SKM-1 (cell line): ENCODE measurements around the gene EEF1AKMT1.
"Not testable (repeated sequence)": the region's sequence is repeated elsewhere in the genome, so short reads cannot be mapped to it uniquely, and the experiment has no call there.

ENCODE experiments used
- DNase-seq: peaks from one replicate; lab custom pipeline; 2025; ENCODE audit not compliant: unreplicated experiment; lab: John Stamatoyannopoulos, UW

Gene EEF1AKMT1

DNA sequence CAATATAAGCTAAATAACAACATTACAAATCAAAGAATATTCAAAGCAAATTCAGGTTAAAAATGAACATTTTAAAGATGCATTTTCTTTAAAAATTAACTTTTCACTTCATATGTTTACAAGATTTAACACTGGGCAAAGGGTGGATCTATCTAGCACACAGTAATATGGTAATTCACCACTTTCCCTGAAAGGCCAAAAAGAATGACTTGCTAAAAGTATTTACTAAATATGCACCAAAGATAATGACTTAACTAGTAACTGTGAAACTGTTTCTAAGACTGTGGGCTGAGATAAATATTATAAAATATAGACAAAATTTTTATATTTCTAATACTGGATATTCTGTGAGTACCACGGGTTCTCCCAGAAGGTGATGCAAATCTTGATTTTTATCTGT is 4.5 kb upstream of the EEF1AKMT1 start:
- no peak for DNase-seq

DNA sequence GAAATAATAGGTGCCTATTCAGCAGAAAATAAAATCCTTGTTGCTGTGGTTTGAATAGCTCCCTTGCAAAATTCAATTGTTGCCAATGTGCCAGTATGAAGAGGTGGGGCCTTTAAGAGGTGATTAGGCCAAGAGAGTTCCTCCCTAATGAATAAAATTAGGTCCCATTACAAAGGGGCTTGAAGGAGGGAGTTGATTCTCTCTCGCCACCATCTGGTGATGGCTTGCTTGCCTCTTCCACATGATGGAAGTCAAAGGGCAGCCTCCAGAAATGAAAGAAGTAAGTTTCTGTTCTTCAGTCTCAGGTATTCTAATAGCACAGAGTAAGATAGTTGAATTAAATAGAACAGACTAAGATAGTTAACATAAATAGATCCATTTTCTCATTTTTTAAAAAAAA is 3.0 kb upstream of the EEF1AKMT1 start:
- no peak for DNase-seq

DNA sequence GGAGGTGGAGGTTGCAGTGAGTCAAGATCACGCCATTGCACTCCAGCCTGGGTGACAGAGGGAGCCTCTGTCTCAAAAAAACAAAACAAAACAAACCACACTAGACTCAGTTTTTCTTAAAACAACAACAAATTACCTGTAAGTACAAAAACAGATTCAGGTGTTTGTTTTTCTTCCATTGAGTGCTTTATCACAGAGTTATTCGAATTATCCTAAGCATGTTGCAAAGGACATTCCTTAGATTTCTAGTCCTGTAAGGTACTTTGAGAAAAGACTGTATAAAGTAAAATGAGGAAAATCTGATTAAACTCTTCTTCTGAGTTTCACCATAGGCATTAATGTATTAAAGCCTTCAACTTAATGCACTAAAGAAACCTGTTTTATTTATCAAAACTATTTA is 2.2 kb upstream of the EEF1AKMT1 start:
- DNase-seq, result no peak

DNA sequence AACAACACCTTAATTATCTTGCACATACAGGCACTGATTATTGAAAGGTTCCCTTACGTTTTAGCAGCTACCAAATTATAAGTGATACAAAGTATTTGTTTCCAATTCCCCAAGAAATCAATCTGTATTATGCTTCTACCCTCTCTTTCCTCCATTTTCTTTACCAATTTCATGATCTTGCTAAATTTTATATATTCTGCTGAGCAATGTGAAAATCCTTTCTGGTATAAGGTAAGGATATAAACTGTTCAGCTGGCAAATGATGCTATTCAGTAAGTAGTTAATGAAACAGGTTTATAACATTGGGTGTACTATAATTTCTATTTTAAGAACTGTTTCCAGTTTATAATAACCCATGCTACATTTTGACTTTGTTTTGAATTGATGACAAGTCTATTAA is 985 bp upstream of the EEF1AKMT1 start:
- no peak for DNase-seq

DNA sequence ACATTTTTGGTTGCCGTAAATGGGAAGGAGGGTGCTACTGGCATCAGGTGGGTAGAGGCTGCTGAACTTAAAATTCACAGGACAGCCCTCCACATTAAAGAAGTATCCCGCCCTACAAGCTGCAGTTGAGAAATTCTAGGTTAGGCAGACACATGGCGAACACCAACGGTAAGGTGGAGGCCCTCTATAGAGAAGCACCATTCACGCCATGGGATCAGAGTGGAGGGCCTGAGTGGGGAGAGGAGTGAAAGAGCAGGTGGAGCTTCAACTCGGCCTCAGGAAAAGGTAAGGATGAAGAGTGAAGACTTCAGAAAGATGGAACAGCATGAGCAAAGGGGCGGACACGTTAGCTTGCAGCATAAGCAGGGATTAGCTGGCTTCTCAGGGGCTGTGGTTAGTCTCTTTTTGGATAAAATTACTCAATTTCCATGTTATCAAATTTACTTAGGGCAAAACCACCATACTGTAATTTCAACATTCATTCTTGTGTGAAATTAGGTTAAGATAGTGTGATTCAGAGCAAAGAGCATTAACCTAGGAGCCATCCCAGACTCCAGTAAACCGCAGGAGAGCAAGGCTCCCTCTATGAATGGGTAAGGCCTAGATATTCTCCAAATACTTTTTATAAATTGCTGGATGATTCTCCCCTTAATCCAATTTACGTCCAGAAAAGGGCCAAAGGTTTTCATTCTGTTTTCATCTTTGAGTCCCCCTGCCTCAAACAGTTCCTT is 1.2 kb downstream of the EEF1AKMT1 start:
- no peak for DNase-seq

DNA sequence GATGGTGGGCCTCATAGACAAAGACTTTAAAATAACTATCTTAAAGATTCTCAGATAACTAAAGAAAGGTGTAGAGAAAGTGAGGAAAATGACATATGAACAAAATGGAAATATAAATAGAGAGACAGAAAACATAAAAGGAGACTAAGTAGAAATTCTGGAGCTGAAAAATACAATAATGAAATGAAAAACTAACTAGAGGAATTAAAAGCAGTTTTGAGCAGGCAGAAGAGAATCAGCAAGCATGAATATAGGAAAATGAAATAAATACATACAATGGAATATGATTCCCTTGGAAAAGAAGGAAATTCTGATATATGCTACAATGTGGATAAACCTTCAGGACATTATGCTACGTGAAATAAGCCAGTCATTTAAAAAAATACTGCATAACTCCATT is 3.9 kb downstream of the EEF1AKMT1 start:
- DNase-seq, result no peak

DNA sequence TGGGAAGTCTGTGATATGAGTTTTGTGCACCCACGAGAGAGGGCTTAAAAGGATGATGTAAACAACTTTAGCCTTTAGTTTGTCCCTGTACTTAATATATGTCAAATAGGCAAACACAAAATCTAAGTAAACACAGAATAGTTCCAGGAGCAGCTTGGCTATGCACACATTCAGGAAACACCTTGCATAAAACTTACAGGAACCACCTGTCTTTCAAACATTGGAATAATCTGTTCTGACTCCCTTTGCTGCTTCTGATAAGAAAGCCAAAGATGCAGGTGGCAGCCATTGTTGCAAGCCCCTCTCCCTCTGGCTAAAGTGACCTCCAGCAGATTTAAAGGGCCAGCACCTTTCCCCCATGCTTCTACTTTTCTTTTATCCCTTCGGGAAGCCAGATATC is 4.7 kb downstream of the EEF1AKMT1 start:
- no peak for DNase-seq

DNA sequence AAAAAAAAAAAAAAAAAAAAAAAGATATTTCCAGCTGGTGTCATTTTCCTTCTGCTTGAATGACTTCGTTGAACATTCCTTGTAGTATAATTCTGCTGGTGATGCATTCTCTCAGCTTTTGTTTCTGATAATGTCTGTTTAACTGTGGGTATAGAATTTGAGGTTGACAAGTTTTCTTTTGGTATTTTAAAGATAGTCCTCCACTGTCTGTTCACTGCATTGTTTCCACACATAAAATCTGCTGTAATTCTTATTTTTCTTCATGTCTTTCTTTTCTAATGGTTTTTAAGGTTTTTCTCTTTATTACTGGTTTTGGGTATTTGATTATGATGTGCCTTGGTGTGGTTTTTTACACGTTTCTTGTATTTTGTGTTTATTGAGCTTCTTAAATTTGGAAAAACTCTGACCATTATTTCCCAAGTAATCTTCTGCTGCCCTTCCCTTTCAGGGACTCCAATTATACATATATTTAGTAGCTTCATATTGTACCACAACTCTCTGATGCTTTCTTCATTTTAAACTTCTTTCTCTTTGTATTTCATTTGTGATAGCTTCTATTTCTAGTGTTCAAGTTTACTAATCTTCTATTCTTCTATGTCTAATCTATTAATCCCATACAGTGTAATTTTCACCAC is 6.3 kb downstream of the EEF1AKMT1 start:
- no peak for DNase-seq

DNA sequence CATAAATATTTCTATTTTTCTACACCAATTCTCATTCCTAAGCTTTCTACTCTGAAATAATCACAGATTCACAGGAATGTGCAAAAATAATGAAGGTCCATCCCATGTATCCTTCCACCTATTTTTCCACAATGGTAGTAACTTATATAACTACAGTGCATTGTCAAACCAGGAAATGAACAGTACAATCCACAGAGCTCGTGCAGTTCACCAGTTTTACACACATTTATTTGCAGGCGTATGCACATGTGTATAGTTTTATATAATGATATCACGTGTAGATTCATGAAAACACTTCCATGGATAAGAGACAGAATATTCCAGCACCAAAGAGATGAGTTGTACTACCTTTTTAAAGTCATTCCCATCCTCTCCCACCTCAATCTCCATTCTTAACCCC is 12.9 kb downstream of the EEF1AKMT1 start:
- no peak for DNase-seq

DNA sequence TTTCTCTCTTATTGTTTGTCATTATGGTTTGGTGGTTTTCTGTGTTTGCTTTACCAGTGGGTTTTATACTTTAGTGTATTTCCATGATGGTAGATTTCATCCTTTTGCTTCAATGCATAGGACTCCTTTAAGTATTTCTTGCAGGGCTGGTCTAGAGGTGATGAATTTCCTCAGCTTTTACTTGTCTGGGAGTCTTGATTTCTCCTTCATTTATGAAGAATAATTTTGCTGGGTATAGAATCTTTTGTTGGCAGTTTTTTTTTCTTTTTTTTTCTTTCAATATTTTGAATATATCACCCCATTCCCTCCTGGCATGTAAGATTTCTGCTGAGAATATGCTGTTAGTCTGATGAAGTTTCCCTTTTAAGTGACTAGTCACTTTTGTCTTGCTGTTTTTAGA is 19.8 kb downstream of the EEF1AKMT1 start:
- DNase-seq, result no peak

DNA sequence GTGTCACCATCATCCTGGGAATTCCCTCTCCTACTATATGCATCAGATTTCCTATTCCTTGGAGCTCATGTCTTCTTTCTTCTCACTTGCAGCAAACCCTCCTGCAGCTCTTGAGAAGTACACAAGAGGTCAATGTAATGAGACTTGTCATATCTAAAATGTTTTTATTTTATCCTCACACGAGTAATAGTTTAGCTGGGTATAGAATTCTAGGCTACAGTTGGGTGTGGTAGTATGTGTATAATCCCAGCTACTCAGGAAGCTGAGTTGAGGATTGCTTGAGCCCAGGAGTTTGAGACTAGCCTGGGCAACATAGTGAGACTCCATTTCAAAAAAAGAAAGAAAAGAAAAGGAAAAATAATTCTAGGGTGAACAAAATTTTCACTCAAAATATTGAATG is 24.4 kb downstream of the EEF1AKMT1 start:
- DNase-seq, result no peak

DNA sequence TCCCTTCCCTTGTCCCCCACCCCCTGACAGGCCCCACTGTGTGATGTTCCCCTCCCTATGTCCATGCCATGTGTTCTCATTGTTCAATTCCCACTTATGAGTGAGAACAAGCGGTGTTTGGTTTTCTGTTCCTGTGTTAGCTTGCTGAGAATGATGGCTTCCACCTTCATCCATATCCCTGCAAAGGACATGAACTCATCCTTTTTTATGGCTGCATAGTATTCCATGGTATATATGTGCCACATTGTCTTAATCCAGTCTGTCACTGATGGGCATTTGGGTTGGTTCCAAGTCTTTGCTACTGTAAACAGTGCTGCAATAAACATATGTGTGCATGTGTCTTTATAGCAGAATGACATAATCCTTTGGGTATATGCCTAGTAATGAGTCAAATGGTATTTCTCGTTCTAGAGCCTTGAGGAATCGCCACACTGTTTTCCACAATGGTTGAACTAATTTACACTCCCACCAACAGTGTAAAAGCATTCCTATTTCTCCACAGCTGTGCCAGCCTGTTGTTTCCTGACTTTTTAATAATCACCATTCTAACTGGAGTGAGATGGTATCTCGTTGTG is 29.8 kb downstream of the EEF1AKMT1 start:
- DNase-seq, result not testable (repeated sequence)

DNA sequence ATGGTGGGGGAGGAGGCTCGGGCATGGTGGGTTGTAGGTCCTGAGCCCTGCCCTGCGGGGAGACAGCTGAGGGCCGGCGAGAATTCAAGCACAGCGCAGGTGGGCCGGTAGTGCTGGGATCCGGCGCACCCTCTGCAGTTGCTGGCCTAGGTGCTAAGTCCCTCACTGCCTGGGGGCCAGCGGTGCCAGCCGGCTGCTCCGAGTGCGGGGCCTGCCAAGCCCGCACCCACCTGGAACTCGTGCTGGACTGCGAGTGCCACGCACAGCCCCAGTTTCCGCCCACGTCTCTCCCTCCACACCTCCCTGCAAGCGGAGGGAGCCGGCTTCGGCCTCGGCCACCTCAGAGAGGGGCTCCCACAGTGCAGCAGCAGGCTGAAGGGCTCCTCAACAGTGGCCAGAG is 33.7 kb downstream of the EEF1AKMT1 start:
- DNase-seq, result no peak

DNA sequence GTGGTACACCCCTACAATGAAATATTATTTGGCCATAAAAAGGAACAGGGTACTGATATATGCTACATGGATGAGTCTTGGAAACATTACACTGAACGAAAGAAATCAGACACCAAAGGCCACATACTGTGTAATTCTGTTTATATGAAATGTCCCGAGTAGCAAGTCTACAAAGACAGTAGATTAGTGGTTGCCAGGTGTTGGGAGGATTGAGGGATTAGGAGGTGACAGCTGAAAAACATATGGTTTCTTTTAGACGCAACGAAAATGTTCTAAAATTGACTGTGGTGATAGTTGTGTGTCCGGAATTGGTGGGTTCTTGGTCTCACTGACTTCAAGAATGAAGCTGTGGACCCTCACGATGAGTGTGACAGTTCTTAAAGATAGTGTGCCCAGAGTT is 35.1 kb downstream of the EEF1AKMT1 start:
- DNase-seq, result no peak

DNA sequence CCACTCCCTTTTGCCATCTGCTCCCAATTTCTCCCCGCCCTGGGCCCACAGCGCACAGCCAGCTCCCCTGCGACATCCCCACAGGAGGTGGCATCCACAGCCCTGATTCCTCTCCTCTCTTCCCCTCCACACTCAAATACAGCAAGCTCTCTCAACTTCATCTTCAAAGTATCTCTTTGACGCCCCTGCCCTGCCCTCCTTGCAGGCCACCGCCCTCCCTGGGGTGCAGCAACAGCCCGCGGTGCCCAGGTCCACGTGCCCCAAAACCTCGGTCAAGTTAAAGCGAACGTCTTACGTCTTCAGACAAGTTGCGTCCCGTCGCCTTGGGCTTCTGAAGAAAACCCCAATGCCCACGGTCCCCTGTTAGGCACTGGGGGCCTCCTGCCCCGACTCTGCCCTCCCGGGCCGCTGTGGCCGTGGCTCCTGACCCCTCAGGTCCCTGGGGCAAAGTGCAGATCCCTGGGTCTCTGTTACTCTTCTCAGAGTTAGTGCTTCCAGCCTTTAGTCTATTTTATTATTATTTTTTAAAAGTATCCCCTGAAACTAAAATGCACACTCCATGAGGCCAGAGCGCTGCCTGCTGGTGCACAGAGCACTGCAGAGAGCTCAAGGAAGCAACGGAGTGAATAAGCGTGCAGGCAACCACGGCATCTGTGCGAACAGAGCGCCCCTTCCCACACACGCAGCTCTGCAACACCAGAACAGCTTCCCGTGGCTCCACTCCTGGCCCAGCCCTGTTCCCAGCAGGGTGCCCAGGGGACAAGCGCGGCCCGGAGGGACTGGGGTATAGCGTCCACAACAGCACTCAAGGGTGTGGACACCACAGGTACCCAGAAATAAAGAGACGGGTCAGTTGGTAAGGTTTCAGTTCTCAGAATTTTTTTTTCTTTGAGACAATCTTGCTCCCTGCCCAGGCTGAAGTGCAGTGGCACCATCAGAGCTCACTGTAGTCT is 43.9 kb downstream of the EEF1AKMT1 start:
- DNase-seq, result no peak

DNA sequence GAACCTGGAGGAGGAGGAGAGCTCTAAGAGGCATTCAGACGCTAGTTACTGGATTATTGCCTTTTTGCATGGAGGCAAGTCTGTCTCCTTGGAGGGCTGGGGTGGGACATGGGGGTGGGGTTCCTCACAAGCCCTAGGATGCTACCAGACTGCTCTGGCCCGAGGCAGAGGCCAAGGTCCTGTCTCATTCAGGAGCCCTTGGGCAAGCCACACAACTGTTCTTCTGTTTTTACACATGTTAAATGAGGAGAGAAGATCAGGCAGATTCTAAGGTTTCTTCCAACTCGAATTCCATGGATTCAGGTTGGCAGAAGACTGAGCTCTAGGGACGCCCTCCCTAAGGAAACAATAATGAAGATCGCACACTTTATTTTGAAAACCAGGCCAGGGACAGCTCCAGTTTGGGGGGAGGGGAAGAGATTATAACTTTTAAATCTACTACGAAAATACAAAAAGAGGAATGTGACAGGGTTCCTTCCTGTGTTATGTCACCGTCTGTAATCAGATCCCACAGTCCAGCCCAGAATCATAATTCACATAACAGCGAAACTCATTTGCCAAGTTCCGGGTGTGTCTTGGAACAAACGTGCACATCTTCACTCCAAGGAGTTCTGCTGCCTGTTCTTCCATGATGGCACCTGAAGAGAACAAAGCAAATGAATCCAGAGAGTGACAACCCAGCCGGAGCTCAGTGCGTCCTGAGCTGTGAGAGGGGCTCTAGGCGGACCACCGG is 45.0 kb downstream of the EEF1AKMT1 start:
- DNase-seq, result no peak

DNA sequence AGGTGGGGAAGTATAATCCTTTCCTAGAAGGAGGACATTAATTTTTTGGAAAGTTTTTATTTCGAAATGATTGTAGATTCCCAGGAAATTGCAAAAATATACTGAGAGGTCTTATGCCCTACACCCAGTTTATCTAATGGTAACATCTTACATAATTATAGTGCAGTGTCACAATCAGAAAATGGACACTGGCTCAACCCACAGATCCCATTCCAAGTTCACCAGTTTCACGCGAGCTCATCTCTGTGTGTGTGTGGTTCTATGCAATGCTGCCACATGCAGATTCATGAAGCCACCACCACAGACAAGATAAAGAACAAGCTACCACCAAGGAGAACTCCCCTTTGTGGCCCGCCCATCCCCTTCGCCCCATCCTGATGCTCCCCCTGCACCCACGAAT is 45.9 kb downstream of the EEF1AKMT1 start:
- no peak for DNase-seq

DNA sequence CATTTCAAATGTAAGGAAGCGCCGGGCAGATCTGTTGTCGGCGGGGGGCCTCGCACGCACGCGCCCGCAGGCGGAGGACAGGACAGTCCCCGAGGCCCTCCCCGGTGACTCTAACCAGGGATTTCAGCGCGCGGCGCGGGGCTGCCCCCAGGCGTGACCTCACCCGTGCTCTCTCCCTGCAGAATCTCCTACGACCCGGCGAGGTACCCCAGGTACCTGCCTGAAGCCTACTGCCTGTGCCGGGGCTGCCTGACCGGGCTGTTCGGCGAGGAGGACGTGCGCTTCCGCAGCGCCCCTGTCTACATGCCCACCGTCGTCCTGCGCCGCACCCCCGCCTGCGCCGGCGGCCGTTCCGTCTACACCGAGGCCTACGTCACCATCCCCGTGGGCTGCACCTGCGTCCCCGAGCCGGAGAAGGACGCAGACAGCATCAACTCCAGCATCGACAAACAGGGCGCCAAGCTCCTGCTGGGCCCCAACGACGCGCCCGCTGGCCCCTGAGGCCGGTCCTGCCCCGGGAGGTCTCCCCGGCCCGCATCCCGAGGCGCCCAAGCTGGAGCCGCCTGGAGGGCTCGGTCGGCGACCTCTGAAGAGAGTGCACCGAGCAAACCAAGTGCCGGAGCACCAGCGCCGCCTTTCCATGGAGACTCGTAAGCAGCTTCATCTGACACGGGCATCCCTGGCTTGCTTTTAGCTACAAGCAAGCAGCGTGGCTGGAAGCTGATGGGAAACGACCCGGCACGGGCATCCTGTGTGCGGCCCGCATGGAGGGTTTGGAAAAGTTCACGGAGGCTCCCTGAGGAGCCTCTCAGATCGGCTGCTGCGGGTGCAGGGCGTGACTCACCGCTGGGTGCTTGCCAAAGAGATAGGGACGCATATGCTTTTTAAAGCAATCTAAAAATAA is 52.1 kb downstream of the EEF1AKMT1 start:
- no peak for DNase-seq

DNA sequence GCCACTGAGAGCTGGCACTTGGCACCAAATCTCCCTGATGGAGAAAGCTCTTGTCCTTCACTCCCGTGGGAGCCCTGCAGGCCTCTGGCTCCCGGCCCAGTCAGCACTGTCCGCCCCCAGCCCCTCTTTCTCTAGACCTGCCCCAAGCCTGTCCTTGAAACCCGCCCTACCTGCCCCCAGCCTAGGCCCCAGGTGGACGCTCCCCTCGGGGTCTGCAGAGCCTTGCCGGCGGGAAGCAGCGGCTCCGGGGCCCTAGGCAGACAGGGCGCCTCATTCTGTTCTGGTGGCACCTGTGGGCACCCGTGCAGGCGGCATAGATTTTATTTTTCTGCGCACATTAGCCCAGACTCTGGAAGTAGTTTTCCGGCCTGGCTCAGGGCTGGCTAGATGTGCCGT is 52.7 kb downstream of the EEF1AKMT1 start:
- DNase-seq, result no peak

DNA sequence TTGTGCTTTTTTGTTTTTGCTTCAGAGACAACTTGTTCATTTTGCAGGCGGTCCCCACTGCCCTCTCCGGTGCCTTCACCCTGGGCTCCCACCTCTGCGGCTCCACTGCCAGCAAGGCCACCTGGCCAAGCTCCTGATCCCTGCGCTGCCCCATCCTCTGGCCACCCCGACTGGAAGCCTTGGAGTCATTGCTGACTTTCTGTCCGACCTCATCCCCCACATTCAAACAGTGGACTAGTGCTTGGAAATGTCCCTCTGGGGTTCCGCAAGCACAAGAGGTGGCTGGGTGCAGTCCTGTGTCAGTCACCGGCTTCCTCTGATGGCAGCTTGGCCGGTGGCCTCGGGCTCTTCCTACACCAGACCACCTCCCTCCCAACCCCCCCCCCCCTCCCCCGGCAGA is 53.3 kb downstream of the EEF1AKMT1 start:
- no peak for DNase-seq
